Measurements from ENCODE around the gene KRTAP1-1. TPM values are rescaled to one million over a fixed set of nuclear protein-coding genes. Genes with fewer than 3 reads are reported as not detected.
"Not testable (repeated sequence)": the region's sequence is repeated elsewhere in the genome, so short reads cannot be mapped to it uniquely, and the experiment has no call there.

Gene KRTAP1-1
- total RNA-seq, 2 experiments from 2014 or later = not detected

GRCh38 chr17:41046735-41047465 lies 5.7 kb upstream of the KRTAP1-1 start, which contains the start of gene KRTAP2-1:
KRTAP2-1 (minus strand) TSS chr17:41047316; CDS start chr17:41047267, 49 bp downstream.
- H3K27ac Mint-ChIP-seq; H3K4me3 Mint-ChIP-seq; H3K9me3 Mint-ChIP-seq (ENCODE audit: low read depth); ATAC-seq; DNase-seq; H3K4me1 Mint-ChIP-seq; H3K36me3 Mint-ChIP-seq: not testable (repeated sequence)
- peaks cover 19% of the 10 kb centered on the region for H3K27me3 Mint-ChIP-seq
- CTCF ChIA-PET = interaction anchor here (1.5 kb wide), 1 partner anchor 41 kb away, joined by 3 read pairs; no protein-coding TSS in a partner anchor

GRCh38 chr17:41042953-41043352 lies 1.7 kb upstream of the KRTAP1-1 start:
- CTCF ChIA-PET = no interaction called here
- no peak overlapping the region for H3K4me3 Mint-ChIP-seq
- ATAC-seq = no peak
- H3K4me1 Mint-ChIP-seq = no peaks in the 10 kb centered on the region
- peaks cover 21% of the 10 kb centered on the region for H3K27me3 Mint-ChIP-seq
- no peak overlapping the region for H3K27ac Mint-ChIP-seq
- no peak for DNase-seq
- H3K9me3 Mint-ChIP-seq (ENCODE audit: low read depth) = peaks cover 3% of the 10 kb centered on the region
- no peaks in the 10 kb centered on the region for H3K36me3 Mint-ChIP-seq

GRCh38 chr17:41037853-41038350 lies 3.3 kb downstream of the KRTAP1-1 start:
- Mint-ChIP-seq H3K36me3 (no peaks in the 10 kb centered on the region), H3K9me3 (ENCODE audit: low read depth) (peaks cover 3% of the 10 kb centered on the region), H3K4me3 (no peak overlapping the region), H3K27me3 (peaks cover 20% of the 10 kb centered on the region), H3K27ac (no peak overlapping the region), H3K4me1 (no peaks in the 10 kb centered on the region)
- ATAC-seq (no peak), DNase-seq (no peak)
- CTCF ChIA-PET = no interaction called here

GRCh38 chr17:41034346-41034935 lies 6.8 kb downstream of the KRTAP1-1 start, which contains the start of gene KRTAP1-3:
KRTAP1-3 (minus strand) TSS chr17:41034874; CDS start chr17:41034821, 53 bp downstream.
- CTCF ChIA-PET; H3K36me3 Mint-ChIP-seq; ATAC-seq; H3K4me3 Mint-ChIP-seq; H3K9me3 Mint-ChIP-seq (ENCODE audit: low read depth); DNase-seq; H3K27ac Mint-ChIP-seq; H3K4me1 Mint-ChIP-seq: not testable (repeated sequence)
- H3K27me3 Mint-ChIP-seq = peaks cover 30% of the 10 kb centered on the region

GRCh38 chr17:41029633-41030245 lies 11.5 kb downstream of the KRTAP1-1 start, which contains the start of gene KRTAP1-4:
KRTAP1-4 (minus strand) TSS chr17:41030195; CDS start chr17:41030078, 117 bp downstream.
- CTCF ChIA-PET = no interaction called here
- H3K27ac Mint-ChIP-seq = no peak within 1 kb of the TSS

GRCh38 chr17:41026715-41027471 lies 14.4 kb downstream of the KRTAP1-1 start, which contains the start of gene KRTAP1-5:
KRTAP1-5 (minus strand) TSS chr17:41027208; CDS start chr17:41027155, 53 bp downstream.
- ATAC-seq (no peak), DNase-seq (no peak)
- H3K36me3 Mint-ChIP-seq = no peaks in the 10 kb centered on the region
- no peaks in the 10 kb centered on the region for H3K4me1 Mint-ChIP-seq
- no peak within 1 kb of the TSS for H3K4me3 Mint-ChIP-seq
- no peak within 1 kb of the TSS for H3K27ac Mint-ChIP-seq
- H3K9me3 Mint-ChIP-seq (ENCODE audit: low read depth) = no peaks in the 10 kb centered on the region
- CTCF ChIA-PET = no interaction called here
- peaks cover 49% of the 10 kb centered on the region for H3K27me3 Mint-ChIP-seq

More at GRCh38 chr17:41029633-41030245, 11.5 kb downstream of the KRTAP1-1 start, which contains the start of gene KRTAP1-4:
- Mint-ChIP-seq H3K4me1 (no peaks in the 10 kb centered on the region), H3K27me3 (peaks cover 52% of the 10 kb centered on the region), H3K9me3 (ENCODE audit: low read depth) (no peaks in the 10 kb centered on the region), H3K36me3 (no peaks in the 10 kb centered on the region), H3K4me3 (no peak within 1 kb of the TSS)
- ATAC-seq = no peak
- no peak for DNase-seq

- Mint-ChIP-seq H3K27me3 (peaks cover 37% of the 10 kb centered on the region), H3K9me3 (ENCODE audit: low read depth) (no peaks in the 10 kb centered on the region), H3K4me1 (no peaks in the 10 kb centered on the region), H3K27ac (no peak overlapping the region), H3K4me3 (no peak overlapping the region), H3K36me3 (no peaks in the 10 kb centered on the region)
- no peak for DNase-seq
- CTCF ChIA-PET = no interaction called here
- no peak for ATAC-seq
Observed at GRCh38 chr17:41024697-41025096, 16.6 kb downstream of the KRTAP1-1 start.

GRCh38 chr17:41020336-41020735 lies 20.9 kb downstream of the KRTAP1-1 start:
- DNase-seq (no peak), ATAC-seq (no peak)
- no peak overlapping the region for H3K27ac Mint-ChIP-seq
- H3K27me3 Mint-ChIP-seq = peaks cover 17% of the 10 kb centered on the region
- H3K4me1 Mint-ChIP-seq = no peaks in the 10 kb centered on the region
- H3K36me3 Mint-ChIP-seq = no peaks in the 10 kb centered on the region
- H3K9me3 Mint-ChIP-seq (ENCODE audit: low read depth) = no peaks in the 10 kb centered on the region
- CTCF ChIA-PET = no interaction called here
- H3K4me3 Mint-ChIP-seq = no peak overlapping the region

- Mint-ChIP-seq H3K36me3 (no peaks in the 10 kb centered on the region), H3K4me1 (no peaks in the 10 kb centered on the region), H3K27ac (no peak overlapping the region), H3K4me3 (no peak overlapping the region), H3K9me3 (ENCODE audit: low read depth) (no peaks in the 10 kb centered on the region), H3K27me3 (peaks cover 15% of the 10 kb centered on the region)
- DNase-seq = no peak
- no peak for ATAC-seq
- CTCF ChIA-PET = interaction anchor here (0.7 kb wide), 1 partner anchor 45 kb away, joined by 3 read pairs; no protein-coding TSS in a partner anchor
Observed at GRCh38 chr17:41019415-41019814, 21.8 kb downstream of the KRTAP1-1 start.

GRCh38 chr17:41018541-41018940 lies 22.7 kb downstream of the KRTAP1-1 start:
- no peak for DNase-seq
- no peak for ATAC-seq
- peaks cover 13% of the 10 kb centered on the region for H3K27me3 Mint-ChIP-seq
- no peak overlapping the region for H3K27ac Mint-ChIP-seq
- no peaks in the 10 kb centered on the region for H3K9me3 Mint-ChIP-seq (ENCODE audit: low read depth)
- CTCF ChIA-PET = no interaction called here
- H3K36me3 Mint-ChIP-seq = no peaks in the 10 kb centered on the region
- no peak overlapping the region for H3K4me3 Mint-ChIP-seq
- H3K4me1 Mint-ChIP-seq = no peaks in the 10 kb centered on the region

GRCh38 chr17:41016578-41017215 lies 24.6 kb downstream of the KRTAP1-1 start:
- Mint-ChIP-seq H3K27me3 (peaks cover 14% of the 10 kb centered on the region), H3K4me3 (no peak overlapping the region), H3K9me3 (ENCODE audit: low read depth) (no peaks in the 10 kb centered on the region), H3K4me1 (no peaks in the 10 kb centered on the region), H3K27ac (no peak overlapping the region), H3K36me3 (no peaks in the 10 kb centered on the region)
- DNase-seq (no peak), ATAC-seq (no peak)
- CTCF ChIA-PET = no interaction called here

GRCh38 chr17:41015454-41015853 lies 25.8 kb downstream of the KRTAP1-1 start:
- no peak for DNase-seq
- H3K9me3 Mint-ChIP-seq (ENCODE audit: low read depth) = no peaks in the 10 kb centered on the region
- no peaks in the 10 kb centered on the region for H3K36me3 Mint-ChIP-seq
- no peak for ATAC-seq
- H3K4me3 Mint-ChIP-seq = no peak overlapping the region
- CTCF ChIA-PET = no interaction called here
- no peaks in the 10 kb centered on the region for H3K4me1 Mint-ChIP-seq
- no peak overlapping the region for H3K27ac Mint-ChIP-seq
- H3K27me3 Mint-ChIP-seq = peaks cover 17% of the 10 kb centered on the region
